Cardiac muscle cell (in vitro differentiated cells and primary cell): ENCODE measurements around the gene LRMDA. TPM values are rescaled to one million over a fixed set of nuclear protein-coding genes. Genes with fewer than 3 reads are reported as not detected.

ENCODE experiments used
- DNase-seq, 2 donors: peaks; one replicate each; pipeline versions ENCODE4 v3.0.0 to v3.0.0-alpha.2; 2010 to 2017; ENCODE audit warnings: low read depth in 1 of 2, low spot score in 1 of 2
- H3K27ac ChIP-seq: fragments of 200-600 bp; sonication (generic); 2 replicates; pipeline ENCODE4 v1.5.1; 2016
- H3K27me3 ChIP-seq: fragments of 200-600 bp; sonication (generic); 2 replicates; pipeline ENCODE4 v1.6.0; 2016; ENCODE audit warnings: control low read depth
- H3K36me3 ChIP-seq: fragments of 200-600 bp; sonication (generic); 2 replicates; pipeline ENCODE4 v1.5.1; 2016; ENCODE audit warnings: control low read depth
- H3K4me1 ChIP-seq: fragments of 200-600 bp; sonication (generic); 2 replicates; pipeline ENCODE4 v1.8.1; 2017; ENCODE audit warnings: low read depth, mild to moderate bottlenecking, mixed run types
- H3K4me3 ChIP-seq: fragments of 200-600 bp; sonication (generic); 2 replicates; pipeline ENCODE4 v1.5.1; 2016; ENCODE audit warnings: mild to moderate bottlenecking
- H3K9me3 ChIP-seq: fragments of 200-600 bp; sonication (generic); 2 replicates; pipeline ENCODE4 v1.5.1; 2017; ENCODE audit warnings: low read depth, mild to moderate bottlenecking, control low read depth
- CTCF ChIP-seq: IDR thresholded peaks from 2 replicates; pipeline ENCODE4 v1.5.1; 2012; ENCODE audit warnings: low read depth, mild to moderate bottlenecking, low read length
- polyA plus RNA-seq: library from polyadenylated mRNA; unstranded; fragments of >200 nt; fragmentation: Nextera tagmentation; extraction: Ambion mirVana; gene quantifications from 2 replicates; pipeline ENCODE4 v1.2.1, GENCODE V29; 2016
- total RNA-seq: library from RNA; depleted of rRNA; stranded (reverse); fragments of >200 nt; gene quantifications from 2 replicates; pipeline ENCODE4 v1.2.3, GENCODE V29; 2016

LRMDA gene
- total and polyA plus RNA-seq, 2 experiments from 2014 or later, result 6.2 to 11.7 TPM

- Histone ChIP-seq H3K36me3 (no peaks in the 10 kb centered on the region), H3K9me3 (no peaks in the 10 kb centered on the region), H3K27me3 (no peaks in the 10 kb centered on the region), H3K4me3 (no peak overlapping the region), H3K4me1 (no peaks in the 10 kb centered on the region), H3K27ac (no peak overlapping the region)
- no peak for TF ChIP-seq CTCF
- peak in 1 of 2 donors; percentile 7 for DNase-seq
Measured at GRCh38 chr10:76403912-76404311, 972.5 kb downstream of the LRMDA start.

- Histone ChIP-seq H3K27me3 (no peaks in the 10 kb centered on the region), H3K4me1 (peaks cover 3% of the 10 kb centered on the region), H3K36me3 (no peaks in the 10 kb centered on the region), H3K27ac (no peak overlapping the region), H3K4me3 (no peak overlapping the region), H3K9me3 (no peaks in the 10 kb centered on the region)
- no peak for DNase-seq
- no peak for TF ChIP-seq CTCF
Measured at GRCh38 chr10:76404531-76404930, 973.1 kb downstream of the LRMDA start.

DNA sequence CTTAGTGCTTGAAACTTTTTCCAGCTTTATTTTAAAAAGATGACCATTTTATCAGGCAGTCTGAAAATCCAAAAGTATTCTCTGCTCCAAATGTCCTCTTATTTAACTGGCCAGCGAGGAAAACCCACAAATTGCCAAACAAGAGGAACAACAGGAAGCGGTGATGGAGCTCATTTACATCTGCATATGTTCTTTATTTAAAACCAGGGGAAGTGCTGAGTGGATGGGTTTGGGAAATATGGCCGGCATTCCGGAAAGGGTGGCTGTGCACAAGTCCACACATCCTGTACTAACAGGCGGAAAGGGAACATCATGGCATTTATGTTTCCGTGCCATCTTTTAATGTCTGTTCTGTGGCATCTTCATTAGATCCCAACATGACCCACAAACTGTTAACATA lies 974.5 kb downstream of the LRMDA start:
- Histone ChIP-seq H3K27ac (no peak overlapping the region), H3K36me3 (no peaks in the 10 kb centered on the region), H3K4me1 (peaks cover 3% of the 10 kb centered on the region), H3K27me3 (no peaks in the 10 kb centered on the region), H3K9me3 (no peaks in the 10 kb centered on the region), H3K4me3 (no peak overlapping the region)
- peak in 1 of 2 donors; percentile 6 for DNase-seq
- TF ChIP-seq CTCF, result no peak

- TF ChIP-seq CTCF, result no peak
- Histone ChIP-seq H3K27me3 (no peaks in the 10 kb centered on the region), H3K4me1 (peaks cover 3% of the 10 kb centered on the region), H3K36me3 (no peaks in the 10 kb centered on the region), H3K4me3 (no peak overlapping the region), H3K9me3 (no peaks in the 10 kb centered on the region), H3K27ac (no peak overlapping the region)
- DNase-seq, result no peak
Measured at GRCh38 chr10:76408646-76409045, 977.2 kb downstream of the LRMDA start.

DNA sequence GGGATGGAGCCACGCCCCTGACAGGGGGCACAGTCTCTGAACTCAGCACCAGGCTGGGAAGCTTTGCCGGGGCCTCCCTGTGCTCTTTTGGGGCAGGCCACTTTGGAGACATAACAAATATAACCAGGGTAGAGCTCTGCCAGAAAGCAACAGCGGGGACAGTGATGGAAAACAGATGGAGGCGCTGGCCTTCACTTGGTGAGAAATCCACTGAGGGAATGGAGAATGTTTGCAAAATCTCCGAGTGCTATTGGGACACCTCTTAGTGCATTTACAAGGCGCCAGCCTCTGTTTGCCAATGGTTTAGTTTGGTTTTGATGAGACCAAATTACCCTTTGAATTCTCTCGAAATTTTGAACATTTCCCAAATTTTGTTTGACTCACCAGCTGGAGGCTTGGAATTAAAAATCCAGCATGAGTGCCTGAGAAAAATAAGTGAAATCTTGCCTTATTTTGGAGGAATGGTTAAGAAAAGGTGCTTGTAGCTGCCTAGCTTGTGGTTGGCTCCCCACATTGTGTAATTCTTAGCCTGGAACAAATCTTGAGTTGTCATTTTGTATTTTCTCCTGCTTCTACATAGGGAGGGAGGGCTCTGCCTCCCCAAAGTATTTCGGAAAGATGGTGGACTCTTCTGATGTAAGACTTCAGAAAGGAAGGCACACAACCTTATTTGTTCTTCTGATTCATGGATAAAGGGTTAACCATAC lies 980.5 kb downstream of the LRMDA start:
- TF ChIP-seq CTCF, result no peak
- H3K9me3 ChIP-seq, result no peaks in the 10 kb centered on the region
- no peak overlapping the region for H3K4me3 ChIP-seq
- peaks cover 3% of the 10 kb centered on the region for H3K4me1 ChIP-seq
- no peak overlapping the region for H3K27ac ChIP-seq
- H3K36me3 ChIP-seq, result no peaks in the 10 kb centered on the region
- DNase-seq, result no peak
- H3K27me3 ChIP-seq, result no peaks in the 10 kb centered on the region
